Measurements from ENCODE around the gene FSTL1. TPM values are rescaled to one million over a fixed set of nuclear protein-coding genes. Genes with fewer than 3 reads are reported as not detected.

The FSTL1 gene
- polyA plus RNA-seq, 1 of the 3 experiments (the other 2 are of a cell fraction) = 329 TPM

- H4K20me1 ChIP-seq (ENCODE audit: insufficient read depth) = no peaks in the 10 kb centered on the region
- no CpG with 5 or more reads among the region's 1 CpG for WGBS (ENCODE audit: low lambda C conversion rate)
- peak overlapping the region; percentile 11; the same call in 1 of the 2 replicates for H3K9ac ChIP-seq
- ChIA-PET POLR2A (no interaction called here), CTCF (interaction anchor here (1.0 to 2.9 kb wide), 4 partner anchors 10 to 129 kb away, joined by 3 to 11 read pairs (median 7); no protein-coding TSS in a partner anchor)
- H3K27me3 ChIP-seq (ENCODE audit: insufficient read depth) = no peaks in the 10 kb centered on the region
- H3K4me1 ChIP-seq (ENCODE audit: control insufficient read depth in 1 of 2, insufficient read depth in 2 of 2, low read depth in 1 of 2, low read length in 1 of 2) = peaks cover 18 to 81% of the 10 kb centered on the region in 2 experiments
- DNase-seq = no peak
- peaks cover 73% of the 10 kb centered on the region for H3F3A ChIP-seq (replicated peaks; ENCODE audit: insufficient read depth)
- H3K9me3 ChIP-seq = no peaks in the 10 kb centered on the region
- no peaks in the 10 kb centered on the region for H3K9me2 ChIP-seq
- H3K4me3 ChIP-seq (ENCODE audit: low read depth in 2 of 2, low read length in 1 of 2) = no peak overlapping the region
- H2AFZ ChIP-seq (ENCODE audit: low read depth) = no peak overlapping the region
- peak overlapping the region; percentile 25 for H3K4me2 ChIP-seq
- H3K79me2 ChIP-seq (ENCODE audit: insufficient read depth) = peaks cover 97% of the 10 kb centered on the region
- peaks cover 6 to 33% of the 10 kb centered on the region in 2 experiments for H3K36me3 ChIP-seq (replicated peaks in 1 of 2; ENCODE audit: control insufficient read depth in 1 of 2, insufficient read depth in 2 of 2, low read length in 1 of 2)
- H3K27ac ChIP-seq (ENCODE audit: low read depth in 2 of 2, low read length in 1 of 2) = peak overlapping the region; percentile 23 to 96; a peak in 3 of 4 replicates
- TF ChIP-seq NRF1 (IDR thresholded peaks at IDR 0.05; ENCODE audit: low read depth, low read length) (no peak), PBX3 (IDR thresholded peaks at IDR 0.05) (0 out of 2 replicates have a peak, but pooled peaks have one; percentile 7)
Observed at GRCh38 chr3:120429921-120430361, 20.9 kb downstream of the FSTL1 start.

- DNase-seq = no peak
- Histone ChIP-seq H3K27me3 (ENCODE audit: insufficient read depth) (no peaks in the 10 kb centered on the region), H3K79me2 (ENCODE audit: insufficient read depth) (peaks cover 97% of the 10 kb centered on the region), H3K9me2 (no peaks in the 10 kb centered on the region), H3K9me3 (no peaks in the 10 kb centered on the region), H3K27ac (ENCODE audit: low read depth in 2 of 2, low read length in 1 of 2) (peak overlapping the region in 1 of 2 experiments; percentile 96; a peak in 3 of 4 replicates), H3K36me3 (replicated peaks in 1 of 2; ENCODE audit: control insufficient read depth in 1 of 2, insufficient read depth in 2 of 2, low read length in 1 of 2) (peaks cover 3 to 34% of the 10 kb centered on the region in 2 experiments), H3K9ac (peak overlapping the region; percentile 11; the same call in 1 of the 2 replicates), H3F3A (replicated peaks; ENCODE audit: insufficient read depth) (peaks cover 68% of the 10 kb centered on the region), H3K4me3 (ENCODE audit: low read depth in 2 of 2, low read length in 1 of 2) (no peak overlapping the region), H2AFZ (ENCODE audit: low read depth) (no peak overlapping the region), H3K4me2 (peak overlapping the region; percentile 25; the same call in 1 of the 2 replicates), H3K4me1 (ENCODE audit: control insufficient read depth in 1 of 2, insufficient read depth in 2 of 2, low read depth in 1 of 2, low read length in 1 of 2) (peaks cover 24 to 86% of the 10 kb centered on the region in 2 experiments), H4K20me1 (ENCODE audit: insufficient read depth) (no peaks in the 10 kb centered on the region)
- ChIA-PET CTCF (interaction anchor here (2.4 to 2.9 kb wide), 2 partner anchors 12 to 130 kb away, joined by 10 to 11 read pairs; no protein-coding TSS in a partner anchor), POLR2A (no interaction called here)
- TF ChIP-seq RAD21 (IDR thresholded peaks at IDR 0.05; ENCODE audit: low read length) (no peak), ZBTB33 (IDR thresholded peaks at IDR 0.05; ENCODE audit: borderline replicate concordance, low read depth) (no peak), SIN3A (IDR thresholded peaks at IDR 0.05; ENCODE audit: borderline replicate concordance, low read depth, low read length) (no peak), MXI1 (IDR thresholded peaks at IDR 0.05; ENCODE audit: low read depth, low read length) (no peak), NFIC (IDR thresholded peaks at IDR 0.05; ENCODE audit: borderline replicate concordance) (no peak), SMC3 (IDR thresholded peaks at IDR 0.05; ENCODE audit: low read depth, low read length) (no peak), GABPA (IDR thresholded peaks at IDR 0.05; ENCODE audit: low read depth) (no peak)
- 74% methylated on average over 2 of the region's 2 CpGs for WGBS (ENCODE audit: low lambda C conversion rate)
Observed at GRCh38 chr3:120428924-120429323, 21.9 kb downstream of the FSTL1 start.

Measured in SK-N-SH (cell line).